H9 (cell line): ENCODE data around the gene PLRG1. TPM values are rescaled to one million over a fixed set of nuclear protein-coding genes. Genes with fewer than 3 reads are reported as not detected.
A peak's percentile ranks its signal among the peaks of the same experiment; 100 is the strongest.

Experiments
- DNase-seq: peaks from one replicate; pipeline ENCODE4 v3.0.0-alpha.2; 2017
- H2AFZ ChIP-seq: one replicate; pipeline ENCODE4 v1.6.1; 2013; ENCODE audit warnings: mild to moderate bottlenecking, low read length, control low read depth, moderate library complexity
- H2AK5ac ChIP-seq: 2 replicates; pipeline ENCODE4 v1.6.1; 2013; ENCODE audit warnings: low read length, control low read depth, mixed read lengths; ENCODE audit not compliant: insufficient read length
- H2BK120ac ChIP-seq: one replicate; pipeline ENCODE4 v1.6.1; 2013; ENCODE audit warnings: low read depth, mild to moderate bottlenecking, low read length, control low read depth, inconsistent platforms; ENCODE audit not compliant: poor library complexity, severe bottlenecking
- H2BK12ac ChIP-seq: 2 replicates; pipeline ENCODE4 v1.6.1; 2013; ENCODE audit warnings: low read length, control low read depth, mixed read lengths, low read depth; ENCODE audit not compliant: insufficient read length
- H2BK15ac ChIP-seq: 2 replicates; pipeline ENCODE4 v1.6.1; 2013; ENCODE audit warnings: low read depth, low read length, control low read depth
- H2BK20ac ChIP-seq: one replicate; pipeline ENCODE4 v1.6.1; 2013; ENCODE audit warnings: low read depth, mild to moderate bottlenecking, low read length, control low read depth, inconsistent platforms; ENCODE audit not compliant: poor library complexity, severe bottlenecking
- H2BK5ac ChIP-seq: 2 replicates; pipeline ENCODE4 v1.6.1; 2013; ENCODE audit warnings: low read length, control low read depth, mixed read lengths; ENCODE audit not compliant: insufficient read length
- H3K14ac ChIP-seq: 2 replicates; pipeline ENCODE4 v1.6.1; 2013; ENCODE audit warnings: low read length, control low read depth; ENCODE audit not compliant: insufficient read depth
- H3K18ac ChIP-seq: 2 replicates; pipeline ENCODE4 v1.6.1; 2013; ENCODE audit warnings: low read depth, mild to moderate bottlenecking, mixed read lengths, low read length, control low read depth; ENCODE audit not compliant: insufficient read length
- H3K23ac ChIP-seq: 2 replicates; pipeline ENCODE4 v1.6.1; 2013; ENCODE audit warnings: low read length, control low read depth, mixed read lengths, low read depth; ENCODE audit not compliant: insufficient read length
- H3K23me2 ChIP-seq: 2 replicates; pipeline ENCODE4 v1.6.1; 2013; ENCODE audit warnings: low read depth, mild to moderate bottlenecking, mixed read lengths, low read length, control low read depth; ENCODE audit not compliant: insufficient read length, poor library complexity, severe bottlenecking
- H3K27ac ChIP-seq: 2 replicates; pipeline ENCODE4 v1.5.1; 2013; ENCODE audit warnings: low read length, control low read depth, mixed read lengths, low read depth; ENCODE audit not compliant: insufficient read length
- H3K27me3 ChIP-seq: 2 replicates; pipeline ENCODE4 v1.6.1; 2013; ENCODE audit warnings: low read length, control low read depth, inconsistent platforms; ENCODE audit not compliant: insufficient read depth
- H3K4ac ChIP-seq: 2 replicates; pipeline ENCODE4 v1.6.1; 2013; ENCODE audit warnings: low read depth, mild to moderate bottlenecking, control low read depth, inconsistent platforms, low read length, moderate library complexity
- H3K4me1 ChIP-seq: 2 replicates; pipeline ENCODE4 v1.6.1; 2013; ENCODE audit warnings: low read length, control low read depth, inconsistent platforms; ENCODE audit not compliant: insufficient read depth
- H3K4me2 ChIP-seq: 2 replicates; pipeline ENCODE4 v1.6.1; 2013; ENCODE audit warnings: low read length, control low read depth, mixed read lengths; ENCODE audit not compliant: insufficient read length, insufficient read depth
- H3K56ac ChIP-seq: 2 replicates; pipeline ENCODE4 v1.6.1; 2013; ENCODE audit warnings: low read depth, mild to moderate bottlenecking, mixed read lengths, low read length, control low read depth; ENCODE audit not compliant: insufficient read length
- H3K79me1 ChIP-seq: 2 replicates; pipeline ENCODE4 v1.6.1; 2013; ENCODE audit warnings: low read depth, mild to moderate bottlenecking, moderate library complexity, low read length, control low read depth, inconsistent platforms; ENCODE audit not compliant: insufficient read depth, poor library complexity, severe bottlenecking
- H3K79me2 ChIP-seq: 2 replicates; pipeline ENCODE4 v1.6.1; 2013; ENCODE audit warnings: low read length, control low read depth, inconsistent platforms; ENCODE audit not compliant: insufficient read depth
- H3K9ac ChIP-seq: 2 replicates; pipeline ENCODE4 v1.6.1; 2013; ENCODE audit warnings: low read length, control low read depth, mixed read lengths; ENCODE audit not compliant: insufficient read length; ENCODE audit errors: extremely low read depth
- H3K9me3 ChIP-seq: one replicate; pipeline ENCODE4 v1.6.1; 2013; ENCODE audit warnings: low read depth, low read length, inconsistent platforms; ENCODE audit not compliant: control insufficient read depth
- H3T11ph ChIP-seq: one replicate; pipeline ENCODE4 v1.6.1; 2013; ENCODE audit warnings: mild to moderate bottlenecking, low read length, control low read depth, inconsistent platforms
- H4K20me1 ChIP-seq: one replicate; pipeline ENCODE4 v1.6.1; 2013; ENCODE audit not compliant: control insufficient read depth, insufficient read length, insufficient read depth
- H4K5ac ChIP-seq: 2 replicates; pipeline ENCODE4 v1.6.1; 2013; ENCODE audit warnings: low read depth, mild to moderate bottlenecking, mixed read lengths, low read length, control low read depth; ENCODE audit not compliant: insufficient read length
- H4K8ac ChIP-seq: replicated peaks from 2 replicates; pipeline ENCODE4 v1.6.1; 2013; ENCODE audit warnings: low read length, control low read depth, mixed read lengths, low read depth; ENCODE audit not compliant: insufficient read length
- H4K91ac ChIP-seq: 2 replicates; pipeline ENCODE4 v1.6.1; 2013; ENCODE audit warnings: low read depth, mild to moderate bottlenecking, moderate library complexity, mixed read lengths, low read length, control low read depth; ENCODE audit not compliant: insufficient read length
- H3K27ac Mint-ChIP-seq, 3 experiments: 2 replicates in 2 of 3; 3 replicates in 1 of 3; pipeline ENCODE4 v1.8.0; 2020 to 2021; ENCODE audit warnings: mixed read lengths in 3 of 3, mild to moderate bottlenecking in 1 of 3, moderate library complexity in 1 of 3
- H3K27me3 Mint-ChIP-seq: 2 replicates; pipeline ENCODE4 v1.8.0; 2021; ENCODE audit warnings: low read depth, mild to moderate bottlenecking, moderate library complexity, mixed read lengths
- H3K36me3 Mint-ChIP-seq, 3 experiments: 2 replicates in 2 of 3; 3 replicates in 1 of 3; pipeline ENCODE4 v1.8.0; 2020 to 2021; ENCODE audit warnings: low read depth in 3 of 3, mixed read lengths in 3 of 3; ENCODE audit not compliant: insufficient read depth in 1 of 3
- H3K4me1 Mint-ChIP-seq, 2 experiments: 2 replicates each; pipeline ENCODE4 v1.8.0; 2020; ENCODE audit warnings: mixed read lengths in 2 of 2
- H3K4me3 Mint-ChIP-seq, 2 experiments: 2 replicates in 1 of 2; 3 replicates in 1 of 2; pipeline ENCODE4 v1.8.0; 2020 to 2021; ENCODE audit warnings: mild to moderate bottlenecking in 2 of 2, mixed read lengths in 2 of 2, moderate library complexity in 1 of 2
- H3K9me3 Mint-ChIP-seq, 2 experiments: 2 replicates in 1 of 2; 3 replicates in 1 of 2; pipeline ENCODE4 v1.8.0; 2020; ENCODE audit warnings: mild to moderate bottlenecking in 2 of 2, mixed read lengths in 2 of 2, moderate library complexity in 1 of 2
- WGBS: extraction: QIAGEN DNeasy Blood & Tissue Kit; methylation state at CpG from one replicate; pipeline ENCODE4 v1.1.7; 2013; ENCODE audit warnings: missing lambda C conversion rate, low lambda C conversion rate, mixed read lengths; ENCODE audit not compliant: insufficient read length; ENCODE audit errors: extremely low coverage; 5-methylcytosine and 5-hydroxymethylcytosine counted together
- total RNA-seq: library from RNA; stranded (reverse); gene quantifications from 2 replicates; pipeline ENCODE4 v1.2.1, GENCODE V29; 2021
- TF ChIP-seq, protein P1 (sequence below): fragments of 200-600 bp; sonication (generic); conservative IDR thresholded peaks from 3 replicates; pipeline ENCODE4 v1.8.0; 2021; ENCODE audit warnings: antibody characterized with exemption, mild to moderate bottlenecking

The PLRG1 gene
- total RNA-seq, 1 experiment from 2014 or later: 113 TPM

- Histone ChIP-seq H3K4me2 (peak within 1 kb of the TSS; percentile 48), H3K79me2 (no peaks in the 10 kb centered on the region), H3K79me1 (no peaks in the 10 kb centered on the region), H3K9me3 (no peaks in the 10 kb centered on the region), H4K8ac (no peak within 1 kb of the TSS), H4K20me1 (no peaks in the 10 kb centered on the region), H2AK5ac (no peak within 1 kb of the TSS), H2BK20ac (no peak within 1 kb of the TSS), H2BK15ac (no peak within 1 kb of the TSS), H3K23ac (no peak within 1 kb of the TSS), H3K9ac (no peak within 1 kb of the TSS), H4K5ac (no peak within 1 kb of the TSS), H2BK120ac (no peak within 1 kb of the TSS), H3K27me3 (peaks cover 27% of the 10 kb centered on the region; the same call in 1 of the 2 replicates), H4K91ac (no peak within 1 kb of the TSS), H3K4ac (no peak within 1 kb of the TSS), H2AFZ (no peak within 1 kb of the TSS), H3T11ph (no peak within 1 kb of the TSS), H3K27ac (no peak within 1 kb of the TSS), H3K4me1 (no peaks in the 10 kb centered on the region), H2BK12ac (no peak within 1 kb of the TSS), H2BK5ac (no peak within 1 kb of the TSS), H3K14ac (peak within 1 kb of the TSS; percentile 30; the same call in 1 of the 2 replicates), H3K23me2 (peaks cover 20% of the 10 kb centered on the region), H3K56ac (no peak within 1 kb of the TSS), H3K18ac (peak within 1 kb of the TSS; percentile 15)
- Mint-ChIP-seq H3K9me3 (peaks cover 3% of the 10 kb centered on the region in 2 experiments; a peak in 3 of 5 replicates), H3K27me3 (peaks cover 90% of the 10 kb centered on the region), H3K4me3 (peak within 1 kb of the TSS; percentile 72 to 80), H3K27ac (peak within 1 kb of the TSS in 1 of 3 experiments; percentile 91; a peak in 1 of 7 replicates), H3K36me3 (peaks cover 0 to 2% (median 0%) of the 10 kb centered on the region in 3 experiments; a peak in 2 of 7 replicates), H3K4me1 (peaks cover 9 to 15% of the 10 kb centered on the region in 2 experiments)
- no CpG with 5 or more reads among the region's 53 CpGs for WGBS
- TF ChIP-seq, protein P1, sequence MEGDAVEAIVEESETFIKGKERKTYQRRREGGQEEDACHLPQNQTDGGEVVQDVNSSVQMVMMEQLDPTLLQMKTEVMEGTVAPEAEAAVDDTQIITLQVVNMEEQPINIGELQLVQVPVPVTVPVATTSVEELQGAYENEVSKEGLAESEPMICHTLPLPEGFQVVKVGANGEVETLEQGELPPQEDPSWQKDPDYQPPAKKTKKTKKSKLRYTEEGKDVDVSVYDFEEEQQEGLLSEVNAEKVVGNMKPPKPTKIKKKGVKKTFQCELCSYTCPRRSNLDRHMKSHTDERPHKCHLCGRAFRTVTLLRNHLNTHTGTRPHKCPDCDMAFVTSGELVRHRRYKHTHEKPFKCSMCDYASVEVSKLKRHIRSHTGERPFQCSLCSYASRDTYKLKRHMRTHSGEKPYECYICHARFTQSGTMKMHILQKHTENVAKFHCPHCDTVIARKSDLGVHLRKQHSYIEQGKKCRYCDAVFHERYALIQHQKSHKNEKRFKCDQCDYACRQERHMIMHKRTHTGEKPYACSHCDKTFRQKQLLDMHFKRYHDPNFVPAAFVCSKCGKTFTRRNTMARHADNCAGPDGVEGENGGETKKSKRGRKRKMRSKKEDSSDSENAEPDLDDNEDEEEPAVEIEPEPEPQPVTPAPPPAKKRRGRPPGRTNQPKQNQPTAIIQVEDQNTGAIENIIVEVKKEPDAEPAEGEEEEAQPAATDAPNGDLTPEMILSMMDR: no peak
- DNase-seq: peak; percentile 83
Measured at GRCh38 chr4:154491341-154492271, 58.6 kb downstream of the PLRG1 start, which contains the start of gene DCHS2. TSS of gene DCHS2 (minus strand) at chr4:154491799. CDS start at chr4:154491355, 444 bp downstream.
